Measurements from ENCODE around the gene TRAF4. TPM values are rescaled to one million over a fixed set of nuclear protein-coding genes. Genes with fewer than 3 reads are reported as not detected.

TRAF4 gene
- total and polyA plus RNA-seq, 4 donors: 8.5 to 32.0 (median 23.9) TPM

DNA sequence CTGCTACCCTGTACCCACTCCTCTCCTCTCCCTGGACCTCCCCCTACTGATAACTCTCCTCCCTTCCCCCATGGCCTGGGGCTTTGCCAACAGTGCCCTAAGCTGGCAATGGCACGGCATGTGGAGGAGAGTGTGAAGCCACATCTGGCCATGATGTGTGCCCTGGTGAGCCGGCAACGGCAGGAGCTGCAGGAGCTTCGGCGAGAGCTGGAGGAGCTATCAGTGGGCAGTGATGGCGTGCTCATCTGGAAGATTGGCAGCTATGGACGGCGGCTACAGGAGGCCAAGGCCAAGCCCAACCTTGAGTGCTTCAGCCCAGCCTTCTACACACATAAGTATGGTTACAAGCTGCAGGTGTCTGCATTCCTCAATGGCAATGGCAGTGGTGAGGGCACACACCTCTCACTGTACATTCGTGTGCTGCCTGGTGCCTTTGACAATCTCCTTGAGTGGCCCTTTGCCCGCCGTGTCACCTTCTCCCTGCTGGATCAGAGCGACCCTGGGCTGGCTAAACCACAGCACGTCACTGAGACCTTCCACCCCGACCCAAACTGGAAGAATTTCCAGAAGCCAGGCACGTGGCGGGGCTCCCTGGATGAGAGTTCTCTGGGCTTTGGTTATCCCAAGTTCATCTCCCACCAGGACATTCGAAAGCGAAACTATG lies 5.2 kb downstream of the TRAF4 start:
- peaks cover 4 to 33% (median 22%) of the 10 kb centered on the region in 4 donors for H3K36me3 ChIP-seq (ENCODE audit: control insufficient read depth in 4 of 4, insufficient read depth in 3 of 4, low read depth in 1 of 4, low read length in 3 of 4)
- no peak overlapping the region for H3K9ac ChIP-seq (ENCODE audit: low read depth in 1 of 2, low read length in 2 of 2)
- no peak for TF ChIP-seq SP1 (IDR thresholded peaks at IDR 0.05)
- TF ChIP-seq, protein P1, sequence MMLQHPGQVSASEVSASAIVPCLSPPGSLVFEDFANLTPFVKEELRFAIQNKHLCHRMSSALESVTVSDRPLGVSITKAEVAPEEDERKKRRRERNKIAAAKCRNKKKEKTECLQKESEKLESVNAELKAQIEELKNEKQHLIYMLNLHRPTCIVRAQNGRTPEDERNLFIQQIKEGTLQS (IDR thresholded peaks at IDR 0.05): no peak
- no peak for TF ChIP-seq NR2F2 (IDR thresholded peaks at IDR 0.05)
- no peak for TF ChIP-seq HNF4G (IDR thresholded peaks at IDR 0.05)
- no peak for TF ChIP-seq FOXA1 (IDR thresholded peaks at IDR 0.05)
- no peak for TF ChIP-seq GABPA (IDR thresholded peaks at IDR 0.05 in 1 of 2, conservative IDR thresholded peaks at IDR 0.05 in 1 of 2)
- no peak for TF ChIP-seq TAF1 (conservative IDR thresholded peaks at IDR 0.05)
- TF ChIP-seq, protein P2, sequence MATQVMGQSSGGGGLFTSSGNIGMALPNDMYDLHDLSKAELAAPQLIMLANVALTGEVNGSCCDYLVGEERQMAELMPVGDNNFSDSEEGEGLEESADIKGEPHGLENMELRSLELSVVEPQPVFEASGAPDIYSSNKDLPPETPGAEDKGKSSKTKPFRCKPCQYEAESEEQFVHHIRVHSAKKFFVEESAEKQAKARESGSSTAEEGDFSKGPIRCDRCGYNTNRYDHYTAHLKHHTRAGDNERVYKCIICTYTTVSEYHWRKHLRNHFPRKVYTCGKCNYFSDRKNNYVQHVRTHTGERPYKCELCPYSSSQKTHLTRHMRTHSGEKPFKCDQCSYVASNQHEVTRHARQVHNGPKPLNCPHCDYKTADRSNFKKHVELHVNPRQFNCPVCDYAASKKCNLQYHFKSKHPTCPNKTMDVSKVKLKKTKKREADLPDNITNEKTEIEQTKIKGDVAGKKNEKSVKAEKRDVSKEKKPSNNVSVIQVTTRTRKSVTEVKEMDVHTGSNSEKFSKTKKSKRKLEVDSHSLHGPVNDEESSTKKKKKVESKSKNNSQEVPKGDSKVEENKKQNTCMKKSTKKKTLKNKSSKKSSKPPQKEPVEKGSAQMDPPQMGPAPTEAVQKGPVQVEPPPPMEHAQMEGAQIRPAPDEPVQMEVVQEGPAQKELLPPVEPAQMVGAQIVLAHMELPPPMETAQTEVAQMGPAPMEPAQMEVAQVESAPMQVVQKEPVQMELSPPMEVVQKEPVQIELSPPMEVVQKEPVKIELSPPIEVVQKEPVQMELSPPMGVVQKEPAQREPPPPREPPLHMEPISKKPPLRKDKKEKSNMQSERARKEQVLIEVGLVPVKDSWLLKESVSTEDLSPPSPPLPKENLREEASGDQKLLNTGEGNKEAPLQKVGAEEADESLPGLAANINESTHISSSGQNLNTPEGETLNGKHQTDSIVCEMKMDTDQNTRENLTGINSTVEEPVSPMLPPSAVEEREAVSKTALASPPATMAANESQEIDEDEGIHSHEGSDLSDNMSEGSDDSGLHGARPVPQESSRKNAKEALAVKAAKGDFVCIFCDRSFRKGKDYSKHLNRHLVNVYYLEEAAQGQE (IDR thresholded peaks at IDR 0.05): no peak
- DNase-seq (ENCODE audit: low spot score): no peak
- 69% methylated on average over 18 of the region's 18 CpGs for WGBS
- H3K4me3 ChIP-seq (ENCODE audit: low read depth in 1 of 3, low read length in 3 of 3): no peak overlapping the region
- H3K27me3 ChIP-seq (ENCODE audit: control insufficient read depth in 4 of 4, insufficient read depth in 4 of 4, low read length in 3 of 4): no peaks in the 10 kb centered on the region
- no peaks in the 10 kb centered on the region for H3K9me3 ChIP-seq (ENCODE audit: control insufficient read depth in 4 of 4, low read length in 3 of 4)
- peaks cover 12 to 41% (median 28%) of the 10 kb centered on the region in 4 donors for H3K4me1 ChIP-seq (ENCODE audit: control insufficient read depth in 4 of 4, insufficient read depth in 4 of 4, low read length in 3 of 4)
- no peak overlapping the region for H3K27ac ChIP-seq (ENCODE audit: low read depth in 1 of 2, low read length in 2 of 2)

DNA sequence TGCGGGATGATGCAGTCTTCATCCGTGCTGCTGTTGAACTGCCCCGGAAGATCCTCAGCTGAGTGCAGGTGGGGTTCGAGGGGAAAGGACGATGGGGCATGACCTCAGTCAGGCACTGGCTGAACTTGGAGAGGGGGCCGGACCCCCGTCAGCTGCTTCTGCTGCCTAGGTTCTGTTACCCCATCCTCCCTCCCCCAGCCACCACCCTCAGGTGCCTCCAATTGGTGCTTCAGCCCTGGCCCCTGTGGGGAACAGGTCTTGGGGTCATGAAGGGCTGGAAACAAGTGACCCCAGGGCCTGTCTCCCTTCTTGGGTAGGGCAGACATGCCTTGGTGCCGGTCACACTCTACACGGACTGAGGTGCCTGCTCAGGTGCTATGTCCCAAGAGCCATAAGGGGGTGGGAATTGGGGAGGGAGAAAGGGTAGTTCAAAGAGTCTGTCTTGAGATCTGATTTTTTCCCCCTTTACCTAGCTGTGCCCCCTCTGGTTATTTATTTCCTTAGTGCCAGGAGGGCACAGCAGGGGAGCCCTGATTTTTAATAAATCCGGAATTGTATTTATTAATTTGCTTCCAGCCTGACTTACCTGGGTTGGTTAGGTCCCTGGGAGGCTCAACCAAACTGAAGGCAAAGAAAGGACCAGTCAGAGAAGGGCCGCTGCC lies 5.8 kb downstream of the TRAF4 start:
- TF ChIP-seq FOXA1 (IDR thresholded peaks at IDR 0.05): peak; percentile 26
- TF ChIP-seq FOXA2 (IDR thresholded peaks at IDR 0.05): no peak
- TF ChIP-seq, protein P3, sequence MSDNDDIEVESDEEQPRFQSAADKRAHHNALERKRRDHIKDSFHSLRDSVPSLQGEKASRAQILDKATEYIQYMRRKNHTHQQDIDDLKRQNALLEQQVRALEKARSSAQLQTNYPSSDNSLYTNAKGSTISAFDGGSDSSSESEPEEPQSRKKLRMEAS (IDR thresholded peaks at IDR 0.05): no peak
- TF ChIP-seq RXRA (IDR thresholded peaks at IDR 0.05): no peak
- no peak for TF ChIP-seq JUND (IDR thresholded peaks at IDR 0.05)
- H3K4me3 ChIP-seq (ENCODE audit: low read depth in 1 of 3, low read length in 3 of 3): no peak overlapping the region
- H3K9me3 ChIP-seq (ENCODE audit: control insufficient read depth in 4 of 4, low read length in 3 of 4): no peaks in the 10 kb centered on the region
- H3K4me1 ChIP-seq (ENCODE audit: control insufficient read depth in 4 of 4, insufficient read depth in 4 of 4, low read length in 3 of 4): peaks cover 12 to 41% (median 28%) of the 10 kb centered on the region in 4 donors
- peaks cover 4 to 33% (median 22%) of the 10 kb centered on the region in 4 donors for H3K36me3 ChIP-seq (ENCODE audit: control insufficient read depth in 4 of 4, insufficient read depth in 3 of 4, low read depth in 1 of 4, low read length in 3 of 4)
- no peak overlapping the region for H3K27ac ChIP-seq (ENCODE audit: low read depth in 1 of 2, low read length in 2 of 2)
- no peak for DNase-seq (ENCODE audit: low spot score)
- 53% methylated on average over 11 of the region's 11 CpGs for WGBS
- no peak overlapping the region for H3K9ac ChIP-seq (ENCODE audit: low read depth in 1 of 2, low read length in 2 of 2)
- no peaks in the 10 kb centered on the region for H3K27me3 ChIP-seq (ENCODE audit: control insufficient read depth in 4 of 4, insufficient read depth in 4 of 4, low read length in 3 of 4)
